GM18519 (cell line): ENCODE results near the gene SDHD.
"Not testable (repeated sequence)": the region's sequence is repeated elsewhere in the genome, so short reads cannot be mapped to it uniquely, and the experiment has no call there.

ENCODE experiments used
- ATAC-seq: cut with Tn5 transposase; IDR thresholded peaks from one replicate; pipeline ENCODE4 v1.9.1; 2021; ENCODE audit warnings: mild to moderate bottlenecking, moderate library complexity; ENCODE audit not compliant: unreplicated experiment, low FRiP score

The SDHD gene

GRCh38 chr11:112086422-112087191 lies at the start of gene SDHD, which contains the start of gene TIMM8B:
Gene SDHD, plus strand, starts transcription at chr11:112086873. Its CDS starts 35 bp downstream, at chr11:112086908.
Gene TIMM8B, minus strand, starts transcription at chr11:112086756. Its CDS starts 33 bp downstream, at chr11:112086723.
- peak; percentile 75 for ATAC-seq

DNA sequence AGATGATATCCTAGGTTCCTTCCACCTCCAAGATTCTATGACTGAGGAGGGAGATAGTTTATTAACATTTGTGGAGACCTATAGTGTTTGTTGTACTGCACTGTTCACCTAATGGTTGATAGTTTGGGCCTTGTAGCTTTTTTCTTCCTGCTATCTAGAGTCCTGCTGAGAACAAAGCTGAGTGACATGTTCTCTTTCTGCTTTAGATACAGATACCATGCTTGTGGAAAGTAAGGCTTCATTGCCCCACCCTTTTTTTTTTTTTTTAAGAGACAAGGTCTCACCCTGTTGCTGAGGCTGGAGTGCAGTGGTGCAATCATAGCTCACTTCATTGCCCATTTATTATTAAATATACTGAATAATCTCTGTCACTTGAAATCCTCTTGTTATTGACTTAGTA lies 49.1 kb upstream of the SDHD start:
- no peak for ATAC-seq

GRCh38 chr11:112042161-112042960 lies 44.3 kb upstream of the SDHD start:
- no peak for ATAC-seq

DNA sequence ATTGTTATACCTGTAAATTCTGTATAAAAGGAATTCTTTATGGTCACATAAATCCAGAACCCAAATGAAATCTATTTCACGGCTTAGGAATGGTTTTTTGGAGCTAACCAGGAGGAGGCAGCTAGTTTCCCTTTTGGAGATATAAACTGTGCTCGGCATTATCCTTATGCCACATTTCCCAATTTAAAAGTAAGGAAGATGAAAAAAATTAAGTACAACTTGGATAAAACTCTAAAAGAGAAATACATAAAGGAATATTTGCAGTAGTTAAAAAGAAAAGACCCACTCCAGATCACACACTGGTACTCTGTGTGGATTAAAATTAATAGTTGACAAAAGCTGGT lies 43.7 kb upstream of the SDHD start:
- no peak for ATAC-seq

GRCh38 chr11:112044961-112045360 lies 41.7 kb upstream of the SDHD start:
- ATAC-seq, result no peak

DNA sequence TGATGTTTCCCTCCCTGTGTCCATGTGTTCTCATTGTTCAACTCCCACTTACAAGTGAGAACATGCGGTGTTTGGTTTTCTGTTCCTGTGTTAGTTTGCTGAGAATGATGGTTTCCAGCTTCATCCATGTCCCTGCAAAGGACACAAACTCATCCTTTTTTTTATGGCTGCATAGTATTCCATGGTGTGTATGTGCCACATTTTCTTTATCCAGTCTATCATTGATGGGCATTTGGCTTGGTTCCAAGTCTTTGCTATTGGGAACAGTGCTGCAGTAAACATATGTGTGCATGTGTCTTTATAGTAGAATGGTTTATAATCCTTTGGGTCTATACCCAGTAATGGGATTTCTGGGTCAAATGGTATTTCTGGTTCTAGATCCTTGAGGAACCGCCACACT lies 40.0 kb upstream of the SDHD start:
- not testable (repeated sequence) for ATAC-seq

GRCh38 chr11:112048256-112048655 lies 38.4 kb upstream of the SDHD start:
- ATAC-seq, result not testable (repeated sequence)

DNA sequence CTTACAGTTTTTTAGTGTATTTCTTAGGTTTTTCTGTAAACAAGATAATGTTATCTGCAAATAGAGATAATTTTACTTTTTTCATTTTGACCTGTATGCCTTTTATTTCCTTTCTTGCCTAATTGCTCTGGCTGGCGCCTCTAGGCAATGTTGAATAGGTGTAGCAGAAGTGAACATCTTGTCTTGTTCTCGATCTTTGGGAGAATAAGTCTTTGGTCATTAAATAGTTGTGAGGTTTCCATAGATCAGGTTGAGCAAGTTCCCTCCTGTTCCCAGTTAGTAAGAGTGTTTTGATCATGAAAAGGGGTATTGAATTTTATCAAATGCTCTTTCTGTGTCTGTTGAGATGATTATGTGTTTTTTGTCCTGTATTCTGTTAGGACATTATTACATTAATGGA lies 36.9 kb upstream of the SDHD start:
- no peak for ATAC-seq

DNA sequence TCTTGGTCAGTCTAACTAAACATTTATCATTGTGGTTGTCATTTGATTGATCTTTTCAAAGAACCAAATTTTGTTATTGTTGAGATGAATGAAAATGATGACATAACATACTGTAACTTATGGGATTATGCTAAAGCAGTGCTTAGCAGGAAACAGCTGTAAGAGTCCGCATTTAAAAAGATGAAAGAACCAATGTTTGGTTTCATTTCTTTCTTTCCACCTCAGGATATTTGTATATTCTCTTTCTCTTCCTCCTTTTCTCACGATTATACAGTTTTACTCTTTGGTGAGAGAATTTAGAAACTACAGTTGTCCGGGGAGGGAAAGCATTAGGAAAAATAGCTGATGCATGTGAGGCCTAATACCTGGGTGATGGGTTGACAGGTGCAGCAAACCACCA lies 36.0 kb upstream of the SDHD start:
- no peak for ATAC-seq

DNA sequence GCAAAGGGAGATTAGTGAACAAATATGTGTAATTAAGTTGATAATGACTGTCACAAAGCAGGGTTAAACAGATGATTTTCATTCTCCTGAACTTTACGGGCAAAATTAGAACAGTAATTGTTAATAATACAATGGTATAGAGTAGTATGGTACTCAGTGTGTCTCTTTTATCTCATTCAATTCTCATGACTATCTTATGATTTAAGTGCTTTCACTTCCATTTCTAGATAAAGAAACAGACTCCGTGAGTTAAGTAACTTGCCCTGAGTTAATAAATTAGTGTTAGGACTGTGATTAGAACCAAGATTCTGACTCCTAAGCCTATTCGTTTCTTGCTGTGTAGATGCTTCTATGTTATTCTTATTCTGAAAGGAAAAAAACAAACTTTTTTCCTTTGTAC lies 34.9 kb upstream of the SDHD start:
- no peak for ATAC-seq

GRCh38 chr11:112057170-112057569 lies 29.5 kb upstream of the SDHD start:
- ATAC-seq, result no peak

GRCh38 chr11:112058103-112058502 lies 28.6 kb upstream of the SDHD start:
- no peak for ATAC-seq

DNA sequence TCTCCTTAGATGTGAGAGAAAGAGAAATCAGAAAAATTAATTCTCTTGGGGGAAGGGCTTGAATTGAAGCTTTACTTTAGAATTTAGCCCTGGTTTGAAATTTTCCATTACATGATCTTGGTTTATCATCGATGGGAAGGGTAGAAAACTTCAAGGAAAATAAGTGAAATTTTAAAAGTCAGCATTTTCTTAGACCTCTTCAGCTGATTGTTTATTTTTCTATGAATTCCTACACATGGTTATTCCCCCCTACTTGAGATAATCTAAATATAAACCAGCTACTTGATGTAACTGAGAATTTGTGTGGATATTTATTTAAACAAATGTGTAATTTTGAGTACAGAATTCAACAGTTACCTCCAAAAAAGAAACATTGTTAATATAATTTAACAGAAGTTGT lies 23.8 kb upstream of the SDHD start:
- no peak for ATAC-seq

- ATAC-seq, result peak; percentile 54
Measured at GRCh38 chr11:112073941-112074811, 12.5 kb upstream of the SDHD start, which contains the start of the genes NKAPD1 and PIH1D2. Gene NKAPD1, plus strand, starts transcription at chr11:112074299. Its CDS starts 1,276 bp downstream, at chr11:112075575. Gene PIH1D2, minus strand, starts transcription at chr11:112074017. Its CDS starts 843 bp downstream, at chr11:112073174.

DNA sequence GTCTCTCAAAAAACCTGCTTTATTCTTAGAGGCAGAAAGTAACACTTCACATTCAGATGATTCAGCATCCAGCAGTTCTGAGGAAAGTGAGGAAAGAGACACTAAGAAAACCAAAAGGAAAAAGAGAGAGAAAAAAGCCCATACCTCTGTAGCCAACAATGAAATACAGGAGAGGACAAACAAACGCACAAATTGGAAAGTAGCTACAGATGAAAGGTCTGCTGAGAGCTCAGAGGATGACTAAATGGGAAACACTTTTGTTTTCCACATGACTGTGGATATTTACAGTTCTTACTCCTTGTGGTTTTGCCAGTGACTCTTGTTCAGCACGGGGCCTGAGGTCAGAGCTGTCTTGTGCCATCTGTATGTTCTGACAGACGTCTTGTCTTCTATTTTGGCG lies 3.9 kb upstream of the SDHD start:
- no peak for ATAC-seq

DNA sequence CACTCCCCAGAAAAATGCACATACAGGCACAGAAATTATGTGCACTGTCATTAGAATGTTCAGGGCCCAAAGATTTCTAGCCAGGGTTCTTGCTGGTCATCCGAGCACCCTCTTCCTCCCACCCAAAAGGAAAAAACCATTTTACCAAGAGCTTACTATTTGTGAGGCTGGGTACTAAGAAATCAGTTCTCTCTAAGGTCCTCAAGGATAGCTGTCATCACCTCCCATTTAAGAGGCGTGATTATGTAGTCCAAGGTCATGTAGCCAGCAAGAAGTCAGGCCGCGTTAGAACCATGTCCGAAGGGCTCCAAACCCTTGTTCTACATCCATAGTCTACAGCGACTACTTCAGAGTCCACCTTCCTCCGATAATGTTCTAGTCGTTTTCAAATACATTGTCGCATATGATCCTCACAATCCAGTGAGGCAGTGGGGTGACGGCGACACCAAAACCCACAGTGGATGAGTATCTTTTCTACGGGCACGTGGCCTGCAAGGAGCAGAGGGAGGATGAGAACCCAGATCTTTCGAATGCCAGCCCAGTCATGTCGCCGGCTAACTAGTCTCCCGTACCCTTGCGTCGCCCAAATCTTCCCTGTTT lies 751 bp upstream of the SDHD start:
- ATAC-seq, result no peak

DNA sequence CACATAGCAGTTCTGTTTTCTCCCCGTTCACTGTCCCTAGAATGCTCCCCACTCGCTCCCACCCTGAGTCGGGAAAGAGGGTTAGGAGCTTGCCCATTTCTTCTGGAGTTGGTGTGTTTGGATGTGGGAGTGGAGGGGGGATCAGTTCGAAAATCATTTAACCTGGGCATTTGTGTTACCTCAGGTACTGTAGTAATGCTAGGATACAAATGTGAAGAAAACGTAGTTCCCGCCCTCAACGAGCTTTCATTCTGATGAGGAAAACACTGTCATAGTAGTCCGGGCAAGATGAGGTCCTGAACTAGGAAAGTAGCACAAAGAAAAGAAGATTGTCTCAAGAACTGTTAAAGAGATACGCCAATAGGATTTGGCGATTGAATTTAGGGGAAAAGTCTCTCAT lies 539 bp downstream of the SDHD start:
- ATAC-seq, result no peak

DNA sequence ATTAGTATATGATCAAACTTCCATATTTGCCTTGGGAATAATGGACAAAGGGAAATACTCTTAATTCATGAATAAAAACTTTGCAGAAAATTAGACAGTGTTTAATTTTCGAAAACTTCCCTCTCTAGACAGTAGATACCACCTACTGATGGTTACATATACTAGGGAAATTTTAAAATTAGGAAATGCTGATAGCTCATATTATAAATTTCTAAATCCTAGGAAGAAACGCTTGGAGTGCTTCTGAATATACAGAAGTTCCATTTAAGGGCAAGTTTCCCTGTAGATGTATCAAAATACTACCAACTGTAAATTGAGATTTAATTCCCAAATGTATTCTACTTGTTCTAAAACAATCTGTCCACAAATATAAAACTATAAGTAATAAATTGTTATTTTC lies 8.6 kb downstream of the SDHD start:
- not testable (repeated sequence) for ATAC-seq

DNA sequence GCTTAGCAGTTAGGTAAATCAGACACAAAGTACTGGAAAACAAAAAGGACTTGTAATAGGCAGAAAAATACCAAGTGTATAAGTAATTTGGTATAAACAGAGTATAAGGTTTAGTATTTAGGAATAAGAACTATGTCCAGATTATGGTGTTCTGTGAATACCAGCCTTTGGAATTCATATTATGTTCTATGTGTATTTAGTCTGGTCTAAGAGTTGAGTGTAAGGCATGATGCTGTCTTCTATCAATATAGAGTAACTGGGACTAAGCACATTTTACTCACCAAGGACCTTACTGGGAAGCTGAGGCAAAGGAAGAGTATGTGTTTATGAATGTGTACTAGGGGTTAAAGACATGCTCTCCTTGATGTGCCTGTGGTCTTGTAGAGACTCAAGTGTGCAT lies 9.5 kb downstream of the SDHD start:
- ATAC-seq, result no peak
